ENCODE data around the gene HRG. TPM values are rescaled to one million over a fixed set of nuclear protein-coding genes. Genes with fewer than 3 reads are reported as not detected.

The HRG gene
- polyA plus RNA-seq, 3 donors, result 2.1 to 2.8 (median 2.2) TPM

GRCh38 chr3:186637686-186638085, 28.1 kb upstream of the HRG start:
- DNase-seq (ENCODE audit: low read depth in 3 of 3, low spot score in 2 of 3), result no peak

- no peak for DNase-seq (ENCODE audit: low read depth in 3 of 3, low spot score in 2 of 3)
Measured at GRCh38 chr3:186638259-186638658, 27.6 kb upstream of the HRG start.

GRCh38 chr3:186639778-186640472, 25.9 kb upstream of the HRG start, which contains the start of gene FETUB:
Gene FETUB (plus strand): TSS chr3:186640399. CDS start chr3:186640461, 62 bp downstream.
- DNase-seq (ENCODE audit: low read depth in 3 of 3, low spot score in 2 of 3), result no peak

- no peak for DNase-seq (ENCODE audit: low read depth in 3 of 3, low spot score in 2 of 3)
Measured at GRCh38 chr3:186640473-186640818, 25.4 kb upstream of the HRG start.

GRCh38 chr3:186640929-186641328, 24.9 kb upstream of the HRG start:
- DNase-seq (ENCODE audit: low read depth in 3 of 3, low spot score in 2 of 3), result no peak

- DNase-seq (ENCODE audit: low read depth in 3 of 3, low spot score in 2 of 3), result no peak
Measured at GRCh38 chr3:186642014-186642413, 23.8 kb upstream of the HRG start.

- DNase-seq (ENCODE audit: low read depth in 3 of 3, low spot score in 2 of 3), result no peak
Measured at GRCh38 chr3:186643493-186643892, 22.3 kb upstream of the HRG start.

- no peak for DNase-seq (ENCODE audit: low read depth in 3 of 3, low spot score in 2 of 3)
Measured at GRCh38 chr3:186644683-186645082, 21.1 kb upstream of the HRG start.

- DNase-seq (ENCODE audit: low read depth in 3 of 3, low spot score in 2 of 3), result no peak
Measured at GRCh38 chr3:186646106-186646505, 19.7 kb upstream of the HRG start.

- no peak for DNase-seq (ENCODE audit: low read depth in 3 of 3, low spot score in 2 of 3)
Measured at GRCh38 chr3:186646841-186647240, 19.0 kb upstream of the HRG start.

- no peak for DNase-seq (ENCODE audit: low read depth in 3 of 3, low spot score in 2 of 3)
Measured at GRCh38 chr3:186648851-186649250, 17.0 kb upstream of the HRG start.

- DNase-seq (ENCODE audit: low read depth in 3 of 3, low spot score in 2 of 3), result no peak
Measured at GRCh38 chr3:186651678-186652215, 14.1 kb upstream of the HRG start.

- no peak for DNase-seq (ENCODE audit: low read depth in 3 of 3, low spot score in 2 of 3)
Measured at GRCh38 chr3:186653080-186653707, 12.6 kb upstream of the HRG start.

- no peak for DNase-seq (ENCODE audit: low read depth in 3 of 3, low spot score in 2 of 3)
Measured at GRCh38 chr3:186653984-186654383, 11.8 kb upstream of the HRG start.

- no peak for DNase-seq (ENCODE audit: low read depth in 3 of 3, low spot score in 2 of 3)
Measured at GRCh38 chr3:186663361-186664118, 2.3 kb upstream of the HRG start.

- no peak for DNase-seq (ENCODE audit: low read depth in 3 of 3, low spot score in 2 of 3)
Measured at GRCh38 chr3:186664119-186664495, 1.7 kb upstream of the HRG start.

GRCh38 chr3:186664506-186664905, 1.3 kb upstream of the HRG start:
- DNase-seq (ENCODE audit: low read depth in 3 of 3, low spot score in 2 of 3), result no peak

GRCh38 chr3:186668426-186668825, 2.6 kb downstream of the HRG start:
- DNase-seq (ENCODE audit: low read depth in 3 of 3, low spot score in 2 of 3), result no peak

- DNase-seq (ENCODE audit: low read depth in 3 of 3, low spot score in 2 of 3), result no peak
Measured at GRCh38 chr3:186669378-186670084, 3.7 kb downstream of the HRG start.

GRCh38 chr3:186670155-186670554, 4.3 kb downstream of the HRG start:
- DNase-seq (ENCODE audit: low read depth in 3 of 3, low spot score in 2 of 3), result no peak

GRCh38 chr3:186671051-186671450, 5.2 kb downstream of the HRG start:
- DNase-seq (ENCODE audit: low read depth in 3 of 3, low spot score in 2 of 3), result no peak
